DOHH2 (cell line): ENCODE measurements around the gene SPOCK1.

ENCODE experiments used
- H3F3A ChIP-seq: fragments of 200-600 bp; sonication (generic), shearing (Covaris generic); 2 replicates; pipeline ENCODE4 v1.6.0; 2016; ENCODE audit warnings: antibody characterized with exemption, mild to moderate bottlenecking; ENCODE audit not compliant: control insufficient read depth, insufficient read depth
- H3K27ac ChIP-seq: fragments of 200-600 bp; sonication (generic); 2 replicates; pipeline ENCODE4 v1.5.1; 2014; ENCODE audit warnings: low read depth, mild to moderate bottlenecking, low read length, moderate library complexity
- H3K27me3 ChIP-seq: fragments of 200-600 bp; sonication (generic); 2 replicates; pipeline ENCODE4 v1.6.1; 2014; ENCODE audit warnings: mild to moderate bottlenecking, low read length, mixed read lengths; ENCODE audit not compliant: control insufficient read depth
- H3K36me3 ChIP-seq: fragments of 200-600 bp; sonication (generic); 2 replicates; pipeline ENCODE4 v1.6.1; 2014; ENCODE audit warnings: mild to moderate bottlenecking, low read length, moderate library complexity, mixed read lengths; ENCODE audit not compliant: control insufficient read depth
- H3K4me1 ChIP-seq: fragments of 200-600 bp; sonication (generic); 2 replicates; pipeline ENCODE4 v1.6.1; 2014; ENCODE audit warnings: mild to moderate bottlenecking, low read length, mixed read lengths; ENCODE audit not compliant: control insufficient read depth
- H3K4me2 ChIP-seq: fragments of 200-600 bp; sonication (generic); 2 replicates; pipeline ENCODE4 v1.6.0; 2014; ENCODE audit warnings: mild to moderate bottlenecking, low read length, moderate library complexity
- H3K4me3 ChIP-seq: fragments of 200-600 bp; sonication (generic); 2 replicates; pipeline ENCODE4 v1.5.1; 2014; ENCODE audit warnings: mild to moderate bottlenecking, low read length, mixed read lengths
- H3K79me2 ChIP-seq: fragments of 200-600 bp; sonication (generic); 2 replicates; pipeline ENCODE4 v1.6.1; 2014; ENCODE audit warnings: mild to moderate bottlenecking, low read length, mixed read lengths; ENCODE audit not compliant: control insufficient read depth
- H3K9me2 ChIP-seq: fragments of 200-600 bp; sonication (generic); replicated peaks from 2 replicates; pipeline ENCODE4 v1.6.1; 2014; ENCODE audit warnings: mild to moderate bottlenecking, low read length, mixed read lengths; ENCODE audit not compliant: control insufficient read depth
- H3K9me3 ChIP-seq: fragments of 200-600 bp; sonication (generic); 2 replicates; pipeline ENCODE4 v1.6.1; 2014; ENCODE audit warnings: antibody characterized with exemption, low read length, mixed read lengths; ENCODE audit not compliant: control insufficient read depth, insufficient read depth
- H4K20me1 ChIP-seq: fragments of 200-600 bp; sonication (generic); 2 replicates; pipeline ENCODE4 v1.6.0; 2014; ENCODE audit warnings: low read depth, mild to moderate bottlenecking, antibody characterized with exemption, low read length, moderate library complexity; ENCODE audit not compliant: control insufficient read depth, insufficient read depth
- CTCF ChIP-seq: fragments of 200-600 bp; sonication (generic); IDR thresholded peaks from one replicate; pipeline ENCODE4 v1.5.1; 2014; ENCODE audit warnings: antibody characterized with exemption, mild to moderate bottlenecking, low read depth, low read length; ENCODE audit not compliant: poor library complexity, severe bottlenecking
- EZH2phosphoT487 ChIP-seq: fragments of 200-600 bp; sonication (generic); IDR thresholded peaks from 2 replicates; pipeline ENCODE4 v1.6.1; 2017; ENCODE audit warnings: borderline replicate concordance, mild to moderate bottlenecking, antibody characterized with exemption, low read length, moderate library complexity, mixed read lengths

The SPOCK1 gene

GRCh38 chr5:137273511-137273910 is 225.6 kb downstream of the SPOCK1 start:
- no peak overlapping the region for H3K4me2 ChIP-seq
- no peaks in the 10 kb centered on the region for H3K4me1 ChIP-seq
- TF ChIP-seq EZH2phosphoT487: no peak
- no peak for TF ChIP-seq CTCF
- H3K9me2 ChIP-seq: no peaks in the 10 kb centered on the region
- no peaks in the 10 kb centered on the region for H3K9me3 ChIP-seq
- H3K79me2 ChIP-seq: no peaks in the 10 kb centered on the region
- H4K20me1 ChIP-seq: no peaks in the 10 kb centered on the region
- H3K27ac ChIP-seq: no peak overlapping the region
- H3K4me3 ChIP-seq: no peak overlapping the region
- H3K27me3 ChIP-seq: no peaks in the 10 kb centered on the region
- no peaks in the 10 kb centered on the region for H3K36me3 ChIP-seq
- no peaks in the 10 kb centered on the region for H3F3A ChIP-seq

- H3K79me2 ChIP-seq: no peaks in the 10 kb centered on the region
- no peak for TF ChIP-seq CTCF
- no peak overlapping the region for H3K4me2 ChIP-seq
- no peaks in the 10 kb centered on the region for H3K9me3 ChIP-seq
- H3K27ac ChIP-seq: no peak overlapping the region
- no peaks in the 10 kb centered on the region for H3F3A ChIP-seq
- H3K9me2 ChIP-seq: no peaks in the 10 kb centered on the region
- H3K4me3 ChIP-seq: no peak overlapping the region
- H3K27me3 ChIP-seq: peaks cover 3% of the 10 kb centered on the region; the same call in 1 of the 2 replicates
- no peaks in the 10 kb centered on the region for H4K20me1 ChIP-seq
- H3K4me1 ChIP-seq: no peaks in the 10 kb centered on the region
- no peaks in the 10 kb centered on the region for H3K36me3 ChIP-seq
Observed at GRCh38 chr5:137272831-137273230, 226.3 kb downstream of the SPOCK1 start.

- Histone ChIP-seq H3K9me3 (no peaks in the 10 kb centered on the region), H3F3A (no peaks in the 10 kb centered on the region), H3K9me2 (no peaks in the 10 kb centered on the region), H4K20me1 (no peaks in the 10 kb centered on the region), H3K27me3 (peaks cover 8% of the 10 kb centered on the region; the same call in 1 of the 2 replicates), H3K27ac (no peak overlapping the region), H3K4me3 (no peak overlapping the region), H3K4me1 (no peaks in the 10 kb centered on the region), H3K4me2 (no peak overlapping the region), H3K36me3 (no peaks in the 10 kb centered on the region), H3K79me2 (no peaks in the 10 kb centered on the region)
- TF ChIP-seq EZH2phosphoT487 (no peak), CTCF (no peak)
Observed at GRCh38 chr5:137269946-137270345, 229.2 kb downstream of the SPOCK1 start.

GRCh38 chr5:137269274-137269673 is 229.9 kb downstream of the SPOCK1 start:
- H3K79me2 ChIP-seq: no peaks in the 10 kb centered on the region
- no peaks in the 10 kb centered on the region for H3F3A ChIP-seq
- TF ChIP-seq EZH2phosphoT487 (no peak), CTCF (no peak)
- H3K4me2 ChIP-seq: no peak overlapping the region
- no peaks in the 10 kb centered on the region for H3K9me3 ChIP-seq
- no peaks in the 10 kb centered on the region for H3K9me2 ChIP-seq
- no peaks in the 10 kb centered on the region for H3K36me3 ChIP-seq
- no peaks in the 10 kb centered on the region for H3K4me1 ChIP-seq
- no peak overlapping the region for H3K4me3 ChIP-seq
- no peaks in the 10 kb centered on the region for H4K20me1 ChIP-seq
- peaks cover 8% of the 10 kb centered on the region; the same call in 1 of the 2 replicates for H3K27me3 ChIP-seq
- H3K27ac ChIP-seq: no peak overlapping the region
